ENCODE results near the gene EFCAB7.

- no peak for TF ChIP-seq CTCF (IDR thresholded peaks at IDR 0.05)
- no peak for TF ChIP-seq POLR2AphosphoS5 (IDR thresholded peaks at IDR 0.05)
- no peak for TF ChIP-seq POLR2A (IDR thresholded peaks at IDR 0.05)
Measured at GRCh38 chr1:63532727-63533126, 9.4 kb downstream of the EFCAB7 start.
